GM12892 (cell line): Measurements from ENCODE around the gene FCMR.
A peak's percentile ranks its signal among the peaks of the same experiment; 100 is the strongest.

ENCODE experiments used
- DNase-seq: peaks from one replicate; pipeline ENCODE4 v3.0.0; 2011; ENCODE audit not compliant: insufficient read length
- FAIRE-seq: peaks from 2 replicates; lab custom pipeline; 2011; peaks lifted over from hg19 to GRCh38; lab: Jason Lieb, UNC
- POLR2A ChIP-seq: IDR thresholded peaks from 2 replicates; pipeline ENCODE4 v1.6.1; 2011; ENCODE audit warnings: low read depth, low read length, control low read depth
- POLR2AphosphoS5 ChIP-seq: IDR thresholded peaks from 2 replicates; pipeline ENCODE4 v1.6.1; 2011; ENCODE audit warnings: low read depth, low read length, control low read depth
- TAF1 ChIP-seq: IDR thresholded peaks from 2 replicates; pipeline ENCODE4 v1.6.1; 2011; ENCODE audit warnings: low read depth, mild to moderate bottlenecking, control low read depth, low read length, borderline replicate concordance

The FCMR gene

GRCh38 chr1:206960676-206961386 lies 39.1 kb upstream of the FCMR start:
- FAIRE-seq (no peak), DNase-seq (no peak)
- TF ChIP-seq POLR2AphosphoS5 (no peak), TAF1 (no peak), POLR2A (no peak)

- DNase-seq (no peak), FAIRE-seq (no peak)
- TF ChIP-seq TAF1 (no peak), POLR2A (no peak), POLR2AphosphoS5 (no peak)
Observed at GRCh38 chr1:206958144-206958543, 36.4 kb upstream of the FCMR start.

GRCh38 chr1:206957639-206958038 lies 35.9 kb upstream of the FCMR start:
- no peak for TF ChIP-seq POLR2AphosphoS5
- TF ChIP-seq TAF1: no peak
- no peak for TF ChIP-seq POLR2A
- no peak for DNase-seq
- no peak for FAIRE-seq

GRCh38 chr1:206955476-206956451 lies 34.0 kb upstream of the FCMR start:
- no peak for TF ChIP-seq POLR2AphosphoS5
- DNase-seq (peak; percentile 36), FAIRE-seq (peak; percentile 14)

- no peak for DNase-seq
- TF ChIP-seq POLR2A (no peak), POLR2AphosphoS5 (no peak), TAF1 (no peak)
- no peak for FAIRE-seq
Observed at GRCh38 chr1:206954459-206955342, 33.0 kb upstream of the FCMR start.

- DNase-seq: no peak
- FAIRE-seq: no peak
- TF ChIP-seq TAF1: no peak
- no peak for TF ChIP-seq POLR2AphosphoS5
- no peak for TF ChIP-seq POLR2A
Observed at GRCh38 chr1:206953626-206954025, 31.9 kb upstream of the FCMR start.

GRCh38 chr1:206953126-206953525 lies 31.4 kb upstream of the FCMR start:
- no peak for TF ChIP-seq TAF1
- no peak for TF ChIP-seq POLR2AphosphoS5
- TF ChIP-seq POLR2A: no peak
- no peak for DNase-seq
- FAIRE-seq: no peak

- TF ChIP-seq POLR2AphosphoS5 (no peak), TAF1 (no peak), POLR2A (no peak)
- DNase-seq (no peak), FAIRE-seq (no peak)
Observed at GRCh38 chr1:206952171-206952570, 30.4 kb upstream of the FCMR start.

GRCh38 chr1:206951318-206952100 lies 29.8 kb upstream of the FCMR start:
- DNase-seq: no peak
- TF ChIP-seq TAF1 (no peak), POLR2AphosphoS5 (no peak), POLR2A (no peak)
- no peak for FAIRE-seq

- DNase-seq: no peak
- TF ChIP-seq POLR2AphosphoS5 (no peak), TAF1 (no peak), POLR2A (no peak)
- no peak for FAIRE-seq
Observed at GRCh38 chr1:206949641-206950040, 27.9 kb upstream of the FCMR start.
